Peyer's patch (tissue), 4 donors: ENCODE measurements around the gene EDA2R. TPM values are rescaled to one million over a fixed set of nuclear protein-coding genes. Genes with fewer than 3 reads are reported as not detected.

ENCODE experiments used
- small RNA-seq, 2 donors: library from RNA; depleted of rRNA; stranded (forward); fragments of <200 nt; gene quantifications; one replicate each; pipeline ENCODE3, GENCODE V24; 2016
- total RNA-seq, 4 donors: library from RNA; depleted of rRNA; stranded (reverse); fragments of >200 nt; gene quantifications; one replicate each; pipeline ENCODE4 v1.1.0, GENCODE V29; 2016

Gene EDA2R
- total RNA-seq, 4 donors from 2014 or later, result 0.80 to 0.83 TPM; not detected in 2

Small RNAs within 50 kb of the gene (small RNA-seq; reads per million reads assigned to genes)
- gene RNU6-394P, result 0 reads per million in 2 donors
